HG03025 (cell line): ENCODE results near the gene TNIK.
A peak's percentile ranks its signal among the peaks of the same experiment; 100 is the strongest.

Source experiments
- ATAC-seq: cut with Tn5 transposase; IDR thresholded peaks from one replicate; pipeline ENCODE4 v1.9.1; 2021; ENCODE audit warnings: mild to moderate bottlenecking, moderate library complexity; ENCODE audit not compliant: unreplicated experiment, low FRiP score

The TNIK gene

DNA sequence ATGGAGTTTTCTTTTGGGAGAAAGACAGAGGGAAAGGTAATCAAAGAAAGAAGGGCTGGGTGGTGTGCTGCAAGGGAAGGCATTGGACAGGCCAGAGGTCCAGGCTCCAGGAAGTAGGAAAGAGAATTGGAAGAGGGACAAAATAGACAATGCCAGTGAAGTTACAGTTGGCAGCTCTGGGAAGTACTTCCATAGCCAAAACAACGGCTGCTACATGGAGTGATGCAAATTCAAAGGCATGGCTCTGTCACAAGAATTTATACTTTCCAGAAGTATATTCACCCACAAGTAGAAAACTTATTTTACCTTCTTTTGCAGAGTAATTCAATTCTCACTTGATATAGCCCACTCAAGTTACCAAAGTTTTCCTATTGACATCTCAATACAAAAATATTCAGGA, 191.5 kb downstream of the TNIK start:
- no peak for ATAC-seq

DNA sequence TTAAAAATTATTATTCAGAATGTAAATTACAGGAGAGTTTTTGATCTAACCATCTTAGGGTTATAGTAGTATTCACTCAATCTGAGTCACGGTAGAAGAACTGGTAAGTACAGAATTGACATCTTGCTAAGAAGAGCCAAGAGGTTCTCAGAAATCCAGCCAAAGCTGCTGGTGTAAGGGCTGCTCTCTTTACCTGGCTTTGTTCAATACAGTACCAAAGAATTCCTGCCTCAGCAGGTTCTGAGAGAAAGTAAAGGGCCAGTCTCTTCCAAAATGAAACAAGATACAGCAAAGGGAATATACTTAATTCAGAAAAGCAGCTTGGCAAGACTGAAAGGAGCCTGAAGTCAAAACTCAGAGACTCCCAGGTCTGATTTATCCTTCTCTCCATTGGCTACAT, 193.1 kb downstream of the TNIK start:
- no peak for ATAC-seq

DNA sequence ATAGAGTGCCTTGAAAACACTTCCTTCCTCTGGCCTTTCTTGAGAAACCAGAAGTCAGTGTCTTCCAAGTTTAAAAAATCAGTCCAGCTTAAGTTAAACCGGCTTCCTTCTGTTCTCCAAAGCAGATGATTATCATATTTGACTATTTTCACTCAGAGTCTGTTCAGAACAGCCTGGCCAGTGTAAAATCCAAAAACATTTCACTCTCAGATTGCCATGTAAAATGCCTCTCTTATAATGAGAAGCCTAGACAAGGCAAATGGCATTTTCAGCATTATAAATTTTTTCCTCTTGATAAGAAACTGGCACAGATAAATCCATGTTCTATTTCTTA, 193.5 kb downstream of the TNIK start:
- no peak for ATAC-seq

DNA sequence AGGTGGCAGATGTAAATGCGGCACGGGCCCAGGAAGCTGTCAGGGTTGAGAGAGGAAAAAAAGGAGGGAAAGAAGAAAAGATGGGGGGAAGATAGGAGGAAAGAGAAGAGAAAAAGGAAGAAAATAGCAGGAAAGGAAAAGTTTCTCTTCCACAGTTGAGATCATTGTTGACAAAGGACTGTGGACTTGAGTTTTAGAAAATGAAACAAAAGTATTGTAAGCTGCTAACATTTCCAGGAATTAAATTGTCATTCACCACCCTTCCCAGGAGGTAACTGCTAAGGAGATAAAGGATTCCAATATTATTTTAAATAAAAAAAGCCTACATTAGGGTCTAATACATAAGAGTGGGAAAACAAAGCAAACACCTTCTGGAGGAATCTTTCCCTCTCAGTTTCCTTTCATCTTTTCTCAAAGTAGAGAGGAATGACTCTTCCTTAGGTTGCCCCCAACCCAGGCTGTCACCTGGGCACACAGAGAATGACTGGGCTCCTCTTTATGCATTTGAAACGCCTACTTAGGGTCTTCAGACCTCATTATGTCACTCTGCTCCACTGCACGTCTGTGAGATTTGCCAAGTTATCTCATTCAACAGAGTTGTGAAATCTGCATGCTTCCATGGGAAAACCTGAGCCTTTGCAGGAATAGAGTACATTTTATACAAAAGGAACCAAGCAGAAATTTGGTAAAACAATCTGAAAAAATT, 194.0 kb downstream of the TNIK start:
- ATAC-seq = no peak

DNA sequence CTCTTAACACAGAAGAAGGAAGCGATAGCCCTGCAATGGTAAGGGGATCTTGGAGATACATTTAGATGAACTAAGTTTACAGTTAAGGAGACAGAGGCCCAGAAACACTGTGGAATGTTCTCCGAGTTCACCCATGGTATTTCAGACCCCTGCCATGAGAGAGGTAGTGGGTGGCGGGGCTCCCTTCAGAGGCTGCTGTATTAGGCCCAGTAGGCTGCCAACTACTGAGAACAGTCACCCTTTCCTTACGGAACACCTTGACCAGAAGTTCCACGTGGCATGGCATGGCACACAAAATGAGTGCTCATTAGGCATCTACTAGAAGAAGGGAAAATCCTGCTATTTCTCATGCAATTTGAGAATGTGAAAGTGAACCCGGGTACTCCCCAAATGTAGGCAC, 195.4 kb downstream of the TNIK start:
- no peak for ATAC-seq

DNA sequence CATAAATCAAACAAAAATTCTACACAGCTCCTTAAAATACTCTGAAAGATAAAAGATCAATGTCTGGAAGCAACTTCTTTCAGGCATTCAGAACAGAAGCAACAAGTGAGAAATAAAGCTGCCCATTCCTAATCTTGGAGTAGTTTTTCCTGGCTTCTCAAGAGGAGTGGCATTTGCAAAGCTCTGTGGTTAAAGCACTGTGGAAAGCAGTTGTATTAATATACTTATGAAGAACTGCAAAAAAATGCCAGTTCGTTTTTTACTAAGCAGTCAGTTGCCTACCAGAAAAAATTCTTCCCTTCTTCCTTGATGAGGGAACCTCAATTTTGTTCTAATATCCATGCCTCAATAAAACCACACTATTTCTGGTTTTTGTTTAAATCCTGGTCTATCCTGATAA, 197.8 kb downstream of the TNIK start:
- no peak for ATAC-seq

DNA sequence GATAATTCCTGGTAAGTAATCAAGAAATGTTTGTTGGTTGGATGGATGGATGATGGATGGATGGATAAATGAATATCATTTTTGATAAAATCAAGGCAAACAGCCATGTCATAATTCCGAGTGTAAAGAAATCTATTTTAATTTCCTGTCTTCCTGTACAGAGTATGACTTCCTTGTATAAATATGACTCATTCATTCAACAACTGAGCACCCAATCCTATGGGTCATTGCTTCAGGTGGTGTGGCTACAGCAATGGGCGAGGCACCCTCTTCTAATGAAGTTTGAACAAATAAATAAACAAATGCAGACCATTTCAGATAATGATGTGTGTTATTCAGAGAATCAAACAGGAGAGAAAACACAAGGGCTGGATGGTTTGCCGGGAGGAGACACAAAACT, 198.7 kb downstream of the TNIK start:
- ATAC-seq = no peak

DNA sequence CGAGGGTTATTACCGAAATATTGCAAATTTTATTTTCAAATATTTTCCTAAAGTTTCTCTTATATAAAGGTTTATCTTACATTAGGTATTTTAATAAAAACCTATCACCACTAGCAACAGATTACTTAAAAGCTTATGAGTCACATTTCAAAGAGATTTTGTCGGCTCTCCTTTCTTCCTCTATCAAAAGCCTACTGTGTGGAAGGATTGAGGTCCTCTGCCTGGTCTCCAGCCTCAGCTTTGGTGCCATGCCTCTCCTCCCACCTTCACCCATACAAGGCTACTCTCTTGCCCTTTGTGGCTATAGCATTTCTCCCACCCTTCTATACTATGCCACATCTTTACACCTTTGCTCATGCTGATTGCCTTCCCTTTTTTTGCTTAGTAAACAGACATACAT, 199.3 kb downstream of the TNIK start:
- no peak for ATAC-seq

DNA sequence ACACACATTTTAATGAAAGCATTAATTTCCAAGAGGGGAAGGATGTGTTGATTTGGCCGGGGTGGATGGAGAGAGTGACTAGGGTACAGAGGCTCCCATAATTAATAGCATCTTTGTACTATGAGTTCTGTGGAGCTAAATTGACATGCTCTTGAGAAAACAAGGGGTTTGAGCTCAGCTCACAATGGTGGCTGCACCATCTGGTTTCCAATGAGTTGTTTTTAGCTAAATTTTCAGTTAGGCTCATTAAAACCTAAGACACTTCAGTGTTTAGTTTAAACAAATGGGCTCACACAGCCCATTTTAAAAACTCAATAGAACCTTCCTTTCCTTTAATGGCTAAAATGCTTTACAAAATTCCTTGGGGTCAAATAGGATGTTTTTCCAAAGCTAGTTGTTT, 199.7 kb downstream of the TNIK start:
- ATAC-seq = no peak

DNA sequence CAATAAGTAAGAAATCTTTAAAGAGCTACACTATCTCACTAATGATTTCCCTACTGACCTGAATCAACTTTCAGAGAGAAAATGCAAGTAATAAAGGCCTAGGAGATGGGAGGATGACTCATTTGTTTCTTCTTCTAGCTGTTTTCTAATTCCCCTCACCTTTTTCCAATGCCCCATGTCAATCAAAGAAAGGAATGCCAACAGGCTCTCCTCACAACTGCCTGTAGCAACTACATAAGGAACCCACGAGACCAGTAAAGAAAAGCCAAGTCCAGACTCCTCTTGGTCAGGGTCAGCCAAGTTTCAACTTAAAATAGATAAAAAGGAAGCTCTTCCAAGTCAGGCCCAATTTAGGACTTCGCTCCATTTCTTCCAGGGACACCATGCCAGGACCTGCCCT, 201.9 kb downstream of the TNIK start:
- no peak for ATAC-seq

DNA sequence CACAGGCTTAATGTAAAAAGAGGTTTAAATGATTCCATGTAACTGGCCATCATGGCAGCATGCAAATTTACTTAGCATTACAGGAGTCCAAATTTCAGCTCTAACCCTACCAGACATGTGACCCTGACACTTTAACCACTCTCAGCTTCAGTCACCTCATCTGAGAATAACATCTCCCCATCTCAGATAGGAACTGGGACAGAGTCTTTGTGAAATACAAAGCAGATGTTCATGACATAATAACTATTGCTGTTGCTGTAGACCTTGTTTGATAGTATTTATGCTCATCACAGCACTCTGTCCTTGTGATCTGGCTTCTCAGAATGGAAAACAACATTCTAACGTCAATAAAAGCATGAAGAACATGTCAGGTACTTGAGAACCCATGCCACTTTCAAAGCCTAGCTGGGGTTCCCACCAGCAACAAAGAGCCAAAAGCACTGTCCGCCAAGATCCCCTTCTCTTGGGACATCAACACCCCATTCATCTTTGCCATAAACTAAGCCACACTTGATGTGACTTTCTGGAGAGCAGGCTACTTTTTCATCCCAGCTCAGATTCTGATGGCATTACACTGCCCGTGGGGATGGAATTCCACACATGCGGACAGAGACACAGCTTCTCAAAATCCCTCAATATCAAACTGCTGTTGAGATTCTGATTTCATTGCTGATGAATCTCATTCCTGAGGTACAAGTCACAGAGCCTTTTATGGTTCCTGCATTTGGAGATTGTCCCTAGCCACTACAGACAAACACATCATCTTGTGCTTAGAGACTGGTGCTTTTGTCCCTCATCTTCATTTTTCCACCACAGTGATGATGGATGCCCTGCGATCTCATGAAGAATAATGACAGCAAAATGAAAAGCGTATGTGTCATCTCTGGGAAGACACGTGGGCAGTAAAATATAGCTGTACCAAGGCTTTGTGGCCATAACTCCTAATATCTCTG, 202.7 kb downstream of the TNIK start:
- ATAC-seq = peak; percentile 60

DNA sequence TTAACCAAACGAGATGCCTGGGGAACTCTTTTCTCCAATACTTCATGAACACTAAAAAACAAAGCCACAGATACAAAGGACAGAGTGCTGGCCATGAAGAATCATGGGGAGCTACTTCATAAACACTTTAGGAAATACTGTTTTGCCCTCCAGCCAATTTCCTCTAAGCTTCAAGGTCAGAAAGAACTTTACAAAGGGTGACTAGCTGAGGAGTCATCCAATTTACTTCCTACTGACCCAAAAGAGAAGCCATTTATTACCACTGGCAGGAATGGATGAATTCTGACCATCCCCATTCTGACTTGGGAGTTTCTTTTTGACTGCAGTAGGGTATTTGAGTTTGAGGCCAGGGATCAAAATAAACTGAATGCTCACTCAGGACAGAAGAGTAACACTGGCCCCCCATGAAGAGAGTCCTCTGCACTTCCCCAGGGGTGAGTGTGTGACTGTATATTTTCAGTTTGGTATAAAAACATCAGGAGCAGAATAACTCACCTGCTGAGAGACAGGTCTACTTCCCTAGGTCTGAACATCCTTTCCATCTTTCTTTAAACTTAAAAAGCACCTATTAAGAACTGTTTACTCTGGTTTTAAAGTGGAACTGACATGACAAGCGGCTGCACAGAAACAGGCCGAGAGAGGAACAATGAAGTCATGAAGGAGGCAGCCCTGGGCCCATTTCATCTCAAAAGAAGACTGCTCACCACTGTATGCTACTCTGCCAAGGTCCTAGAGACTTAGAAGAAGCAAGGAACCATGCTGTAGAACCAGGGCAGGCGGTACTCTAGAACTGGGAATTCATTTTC, 203.6 kb downstream of the TNIK start:
- no peak for ATAC-seq

DNA sequence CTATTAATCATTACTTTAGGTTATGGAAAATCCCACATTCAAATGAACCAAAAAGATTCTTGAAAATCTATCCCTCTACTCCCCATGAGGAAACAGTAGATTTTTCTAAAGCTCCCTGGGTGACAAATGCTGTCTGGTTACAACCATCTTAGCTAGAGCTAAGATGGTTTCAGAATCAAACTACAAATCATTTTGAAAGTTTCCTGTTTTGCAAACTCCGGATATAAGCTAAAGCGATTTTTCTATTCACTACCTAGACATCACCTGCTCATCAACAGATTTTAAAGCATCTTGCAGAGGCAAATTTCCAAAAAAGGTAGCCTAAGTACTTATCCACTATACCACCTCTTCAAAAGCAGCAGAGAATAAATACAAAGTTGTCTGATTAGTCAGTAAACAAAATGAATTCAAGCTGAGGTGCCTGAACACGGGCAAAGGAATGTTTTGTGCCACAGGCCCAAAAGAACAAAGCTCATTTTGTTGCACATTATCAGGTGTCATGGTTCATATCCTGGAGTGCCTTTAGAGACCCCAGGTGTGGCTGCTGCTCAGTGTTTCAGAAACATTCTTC, 204.9 kb downstream of the TNIK start:
- peak; percentile 45 for ATAC-seq

DNA sequence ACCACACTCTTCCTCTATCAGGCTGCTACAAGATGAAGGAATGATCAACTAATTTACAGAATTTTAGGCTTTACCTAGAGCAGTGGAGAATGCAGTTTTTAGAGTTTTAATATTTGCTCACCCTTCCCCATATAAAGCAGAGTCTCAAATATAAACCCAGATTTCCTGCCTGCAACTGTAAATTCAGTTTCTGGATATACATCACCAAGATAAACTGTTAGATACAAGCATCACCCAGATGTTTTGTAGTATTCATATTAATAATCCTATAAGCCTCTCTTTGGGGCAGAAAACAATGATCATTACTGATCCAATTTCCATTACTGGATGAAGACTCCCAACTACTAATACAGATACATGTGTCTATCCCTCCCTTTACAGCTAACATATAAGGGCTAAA, 205.9 kb downstream of the TNIK start:
- ATAC-seq = no peak

DNA sequence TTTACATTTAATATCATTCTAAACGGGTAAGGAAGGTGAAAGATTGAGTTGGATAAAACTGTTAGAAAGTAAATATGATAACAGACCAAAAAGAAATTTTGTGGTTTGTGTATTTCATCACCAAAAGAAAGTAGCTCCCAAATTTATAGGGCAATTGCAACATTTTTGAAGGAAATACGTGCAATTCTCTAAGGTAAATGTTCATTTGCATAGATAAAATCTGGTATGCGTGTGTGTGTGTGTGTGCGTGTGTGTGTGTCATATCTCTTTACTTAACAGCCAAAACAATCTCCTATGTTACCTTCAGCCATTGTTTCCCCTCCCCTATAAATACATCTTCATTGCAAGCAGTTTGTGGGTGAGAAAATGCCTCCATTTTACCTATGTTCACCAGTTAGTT, 208.4 kb downstream of the TNIK start:
- ATAC-seq = no peak

DNA sequence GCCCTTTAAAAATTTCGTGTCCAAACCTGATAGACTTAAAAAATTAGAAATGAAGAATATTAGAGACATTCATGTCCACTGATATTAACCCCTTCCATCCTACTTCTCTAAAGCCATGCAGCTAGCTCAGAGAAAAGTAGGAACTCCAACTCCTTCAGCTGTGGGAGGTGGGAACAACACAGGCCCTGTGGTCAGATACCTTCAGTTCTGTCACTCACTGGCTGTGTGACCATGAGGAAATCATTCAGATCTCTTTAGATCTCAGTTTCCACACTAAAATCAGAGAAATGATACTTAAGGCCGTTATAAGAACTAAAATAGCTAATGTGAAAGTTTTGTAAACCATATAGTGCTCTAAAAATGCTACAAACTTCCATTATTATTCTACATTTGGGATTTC, 209.8 kb downstream of the TNIK start:
- ATAC-seq = no peak

DNA sequence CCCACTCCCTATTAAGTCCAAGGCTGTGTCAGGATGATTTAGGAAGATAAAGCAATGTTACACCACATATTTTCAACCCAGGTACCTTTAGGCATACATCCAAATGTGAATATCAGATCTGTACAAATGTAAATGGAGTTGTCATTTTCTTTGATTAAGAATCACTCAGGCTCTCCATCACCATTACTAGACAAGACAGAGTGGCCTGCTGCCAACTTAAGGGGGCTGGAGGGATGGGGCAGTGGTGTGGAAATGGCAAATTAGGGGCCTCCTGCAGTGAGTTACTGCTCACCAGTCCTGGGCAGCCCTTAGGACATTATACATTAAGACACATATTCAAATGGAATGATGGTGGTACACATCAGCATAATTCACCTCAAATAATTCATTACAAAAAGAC, 211.0 kb downstream of the TNIK start:
- ATAC-seq = peak; percentile 2

DNA sequence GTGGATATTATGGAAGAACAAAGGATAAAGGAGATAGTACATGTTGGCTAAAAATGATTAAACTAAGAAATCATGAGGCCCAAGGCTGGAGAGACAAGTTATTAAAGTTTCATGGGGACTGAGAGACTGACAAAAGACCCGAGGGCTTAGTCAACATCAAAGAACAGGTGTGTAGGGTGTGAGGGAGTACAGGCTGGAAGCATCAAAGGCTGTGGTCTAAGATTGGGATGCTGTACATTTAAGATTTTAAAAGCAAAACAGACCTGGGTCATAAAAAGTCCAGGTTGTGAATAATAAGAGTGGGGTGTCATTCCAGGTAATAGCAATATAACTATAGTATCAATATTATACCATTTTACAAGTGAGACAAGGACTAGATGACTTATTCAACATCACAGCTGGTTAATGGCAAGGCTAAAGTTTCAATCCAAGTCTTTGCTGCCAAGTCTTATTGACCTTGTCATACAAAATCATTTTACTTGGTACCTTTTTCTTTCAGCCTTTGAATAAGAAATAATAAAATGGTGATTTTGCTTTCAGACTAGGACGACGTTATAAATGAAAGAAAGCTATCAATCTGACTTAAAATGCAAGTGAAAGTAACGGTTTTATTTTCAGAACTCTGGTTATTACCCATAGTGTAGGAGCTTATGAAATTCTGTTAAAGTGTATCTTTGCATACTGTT, 211.6 kb downstream of the TNIK start:
- peak; percentile 73 for ATAC-seq

DNA sequence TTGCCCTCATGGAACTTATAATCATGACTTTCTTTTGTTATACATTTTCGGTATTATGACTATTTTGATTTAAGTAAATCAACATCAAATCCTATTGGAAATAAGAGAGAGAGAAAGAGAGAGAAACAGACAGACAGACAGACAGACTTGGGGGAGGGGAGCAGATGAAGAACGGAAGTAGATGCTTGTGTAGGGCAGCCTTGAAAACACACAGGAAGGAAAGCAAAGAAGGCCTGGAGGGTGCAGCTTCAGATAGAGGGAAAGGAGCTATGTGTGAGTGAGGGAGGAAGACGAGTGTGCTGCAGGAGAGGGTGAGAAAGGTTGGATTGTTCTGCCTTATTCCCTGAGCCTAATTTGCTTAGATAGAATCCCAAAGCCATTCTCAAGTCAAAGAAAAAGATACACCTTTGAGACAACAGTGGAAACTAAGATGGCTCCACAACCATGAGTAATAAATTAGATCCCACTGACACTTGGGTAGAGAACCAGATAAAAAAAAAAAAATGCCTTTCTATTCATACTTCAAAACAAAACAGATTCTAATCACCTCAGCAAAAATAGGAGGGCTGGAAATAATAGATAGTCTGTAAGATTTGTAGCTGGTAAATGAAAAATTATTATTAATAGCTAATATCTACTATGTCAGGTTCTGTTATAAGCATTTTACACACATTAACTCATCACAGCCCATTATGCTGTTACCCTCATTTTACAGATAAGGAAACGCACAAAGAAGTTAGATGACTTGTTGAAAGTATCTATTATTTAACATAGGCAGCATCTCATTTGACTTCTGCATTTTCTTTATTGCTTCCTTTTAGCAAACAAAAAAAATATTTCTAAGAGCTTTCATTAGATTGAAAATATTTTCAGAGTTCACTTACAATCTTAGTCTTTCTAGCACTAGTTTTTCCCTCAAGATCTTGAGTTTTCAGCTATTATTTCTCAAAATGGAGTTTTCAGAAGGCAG, 214.1 kb downstream of the TNIK start:
- no peak for ATAC-seq
